ENCODE results near the gene SLC25A1.

The SLC25A1 gene

DNA sequence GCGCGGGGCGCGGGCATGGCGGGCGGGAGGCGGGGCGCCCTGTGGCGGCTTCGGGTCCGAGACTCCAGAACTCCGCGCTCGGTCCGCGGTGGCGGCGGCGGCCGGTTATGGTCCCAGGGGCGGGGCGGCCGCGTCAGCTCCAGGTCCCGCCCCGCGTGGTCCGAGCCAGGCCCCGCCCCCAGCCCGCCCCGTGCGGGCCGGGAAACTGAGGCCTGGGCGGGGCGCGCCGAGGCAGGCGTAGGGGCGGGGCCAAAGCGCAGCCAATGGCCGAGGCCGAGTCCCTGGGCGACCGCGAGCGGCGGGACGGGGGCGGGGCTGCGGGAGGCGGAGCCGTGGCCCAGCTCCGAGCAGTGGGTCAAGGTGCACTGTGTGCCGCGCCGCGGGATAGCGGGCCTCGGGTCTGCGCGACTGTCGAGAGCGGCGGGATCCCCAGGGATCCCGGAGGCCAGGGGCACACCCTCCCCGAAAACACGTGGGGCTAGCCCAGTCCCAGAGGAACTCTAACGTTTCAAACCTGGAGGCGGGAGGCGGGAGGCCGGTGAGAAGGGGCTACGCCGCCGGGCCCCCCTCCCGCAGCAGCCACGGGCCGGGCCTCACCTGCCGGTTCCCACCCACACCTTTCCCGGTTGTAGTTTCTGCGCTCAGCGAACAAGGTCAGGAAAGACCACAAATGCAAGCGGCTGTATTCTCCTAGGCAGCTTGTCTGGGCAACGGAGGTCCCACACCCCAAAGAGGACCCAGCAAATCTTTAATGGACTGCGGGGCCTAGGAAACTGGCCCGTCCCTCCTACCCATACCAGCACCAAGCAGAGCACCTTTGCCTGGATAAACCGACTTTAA, at the start of gene SLC25A1:
TSS of gene SLC25A1 (minus strand) at position 80 of the 840 bp plus-strand sequence. CDS start at position 17, 63 bp downstream.
- DNase-seq (ENCODE audit: low read depth in 2 of 2) = peak; percentile 60 to 73

DNA sequence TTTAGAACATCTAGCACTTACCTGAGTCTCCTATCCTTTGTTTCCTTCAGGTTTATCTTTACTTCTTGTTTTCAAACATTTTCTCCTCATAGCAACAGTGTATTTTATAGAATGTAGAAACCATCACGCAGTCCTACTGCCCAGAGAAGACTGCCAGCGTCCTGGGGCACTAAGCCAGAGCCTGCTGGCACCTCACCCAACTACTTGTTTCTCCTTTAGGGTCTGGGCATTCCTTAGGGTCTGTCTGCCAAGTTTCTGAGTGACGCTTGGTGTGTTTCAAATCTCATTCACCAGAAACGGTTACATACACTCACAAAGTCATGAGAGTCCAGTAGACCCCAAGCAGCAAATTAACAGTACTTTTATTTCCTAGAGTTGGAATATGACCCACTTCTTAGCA, 49.6 kb upstream of the SLC25A1 start:
- DNase-seq (ENCODE audit: low read depth in 2 of 2) = no peak

DNA sequence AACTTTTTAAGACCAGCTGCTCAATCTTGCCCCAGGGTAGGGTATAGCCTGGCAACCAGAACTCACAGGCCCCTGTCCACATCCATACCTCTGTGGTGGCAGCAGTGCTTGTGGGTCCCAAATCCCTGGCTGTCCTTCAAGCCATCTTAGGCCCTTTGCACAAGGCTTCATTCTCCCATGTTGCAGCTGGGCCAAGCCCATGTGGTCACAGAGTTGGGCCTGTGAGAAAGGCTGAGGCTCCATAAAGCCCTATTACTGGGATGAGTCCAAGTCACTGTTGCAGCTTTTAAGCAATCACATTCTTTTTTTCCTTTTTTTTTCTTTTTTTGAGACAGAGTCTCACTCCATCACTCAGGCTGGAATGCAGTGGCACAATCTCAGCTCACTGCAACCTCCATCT, 47.9 kb upstream of the SLC25A1 start:
- DNase-seq (ENCODE audit: low read depth in 2 of 2) = no peak

DNA sequence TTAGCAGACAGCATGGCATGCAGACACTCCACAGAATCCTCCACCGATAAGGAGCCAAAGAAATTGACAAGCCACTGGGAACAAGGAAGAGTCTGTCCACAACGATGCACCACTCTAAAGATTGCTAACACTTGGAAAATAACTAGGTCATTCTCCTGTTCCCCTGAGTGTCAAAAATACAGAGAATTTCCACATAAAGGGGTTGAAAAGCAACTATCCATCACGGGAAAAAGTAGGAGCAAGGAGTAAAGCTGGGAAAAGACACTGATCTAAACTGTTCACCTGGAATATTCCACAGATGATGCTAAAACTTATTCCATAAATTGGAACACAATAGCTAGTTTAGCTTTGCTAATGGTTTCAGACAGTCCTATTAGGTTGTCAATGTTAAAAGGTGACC, 47.0 kb upstream of the SLC25A1 start:
- no peak for DNase-seq (ENCODE audit: low read depth in 2 of 2)

DNA sequence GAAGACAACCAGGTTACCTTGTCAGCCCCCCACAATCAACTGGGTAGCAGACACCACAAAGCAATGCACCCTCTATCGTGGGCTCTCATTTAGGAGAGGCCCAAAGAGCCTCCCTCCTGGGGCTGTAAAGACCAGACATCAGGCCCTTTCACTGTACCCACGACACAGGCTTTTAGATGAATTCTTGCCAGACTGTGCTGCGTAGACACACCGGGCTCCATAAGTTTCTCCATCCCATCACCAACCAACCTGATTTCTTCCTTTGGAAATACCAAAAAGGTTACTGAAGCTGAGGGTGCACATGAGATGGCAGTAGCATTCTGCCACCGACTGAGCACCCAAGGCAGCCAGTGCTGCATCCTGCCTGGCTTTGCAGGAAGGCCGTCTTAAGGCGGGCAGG, 46.4 kb upstream of the SLC25A1 start:
- no peak for DNase-seq (ENCODE audit: low read depth in 2 of 2)

DNA sequence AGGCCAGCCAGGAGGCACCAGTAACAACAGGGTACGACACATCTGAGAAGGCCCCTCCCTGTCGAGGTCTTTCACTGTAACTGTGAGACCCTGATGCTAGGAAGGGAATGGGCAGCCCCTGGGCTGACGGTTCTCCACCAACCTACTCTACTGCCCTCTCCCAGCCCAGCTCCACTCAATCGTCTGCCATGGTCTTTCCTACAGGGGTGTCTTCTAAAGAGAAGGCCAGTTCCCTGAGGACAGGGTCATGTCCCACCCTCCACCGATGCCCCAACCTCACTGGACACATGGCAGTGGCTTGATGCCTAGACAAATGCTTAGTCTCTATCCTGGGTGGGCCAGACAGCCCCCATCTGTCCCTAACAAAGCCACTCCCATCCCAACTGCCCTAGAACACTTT, 46.0 kb upstream of the SLC25A1 start:
- no peak for DNase-seq (ENCODE audit: low read depth in 2 of 2)

DNA sequence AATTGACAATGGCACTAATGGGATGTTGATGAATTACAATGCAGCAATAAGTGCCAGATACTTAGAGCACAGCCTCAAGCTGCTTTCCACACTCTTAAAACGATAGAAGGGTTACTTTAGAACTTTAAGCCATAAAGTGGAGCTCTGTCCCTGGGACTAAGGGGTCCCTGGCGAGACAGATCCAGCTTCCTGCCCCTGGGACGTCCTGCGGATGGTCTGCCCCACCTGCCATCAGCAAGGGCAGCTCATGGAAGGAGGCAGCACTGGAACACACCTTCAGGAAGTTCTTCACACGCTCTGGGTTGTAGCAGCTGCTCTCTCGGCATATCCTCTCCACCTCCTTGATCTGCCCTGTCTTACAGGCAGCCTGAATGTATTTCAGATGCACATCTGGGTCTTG, 45.1 kb upstream of the SLC25A1 start:
- DNase-seq (ENCODE audit: low read depth in 2 of 2) = no peak

DNA sequence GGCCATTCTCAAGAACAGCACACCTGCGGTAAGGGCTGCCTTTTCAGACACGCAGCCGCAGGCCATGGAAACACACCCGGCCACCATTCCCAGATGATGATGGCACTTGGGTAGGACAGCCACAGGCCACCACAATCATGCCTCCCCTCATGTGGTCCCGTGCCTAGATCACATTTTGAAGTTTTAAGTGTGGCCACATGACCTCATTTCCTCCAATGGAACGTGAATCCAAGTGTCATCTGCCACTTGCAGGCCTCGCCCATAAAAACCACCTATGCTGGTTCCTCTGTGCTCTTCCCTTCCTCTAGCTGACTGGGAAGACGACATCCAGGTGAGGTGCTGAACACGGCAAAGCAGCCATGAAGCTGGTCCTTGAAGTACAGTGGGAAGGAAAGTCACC, 44.6 kb upstream of the SLC25A1 start:
- DNase-seq (ENCODE audit: low read depth in 2 of 2) = no peak

DNA sequence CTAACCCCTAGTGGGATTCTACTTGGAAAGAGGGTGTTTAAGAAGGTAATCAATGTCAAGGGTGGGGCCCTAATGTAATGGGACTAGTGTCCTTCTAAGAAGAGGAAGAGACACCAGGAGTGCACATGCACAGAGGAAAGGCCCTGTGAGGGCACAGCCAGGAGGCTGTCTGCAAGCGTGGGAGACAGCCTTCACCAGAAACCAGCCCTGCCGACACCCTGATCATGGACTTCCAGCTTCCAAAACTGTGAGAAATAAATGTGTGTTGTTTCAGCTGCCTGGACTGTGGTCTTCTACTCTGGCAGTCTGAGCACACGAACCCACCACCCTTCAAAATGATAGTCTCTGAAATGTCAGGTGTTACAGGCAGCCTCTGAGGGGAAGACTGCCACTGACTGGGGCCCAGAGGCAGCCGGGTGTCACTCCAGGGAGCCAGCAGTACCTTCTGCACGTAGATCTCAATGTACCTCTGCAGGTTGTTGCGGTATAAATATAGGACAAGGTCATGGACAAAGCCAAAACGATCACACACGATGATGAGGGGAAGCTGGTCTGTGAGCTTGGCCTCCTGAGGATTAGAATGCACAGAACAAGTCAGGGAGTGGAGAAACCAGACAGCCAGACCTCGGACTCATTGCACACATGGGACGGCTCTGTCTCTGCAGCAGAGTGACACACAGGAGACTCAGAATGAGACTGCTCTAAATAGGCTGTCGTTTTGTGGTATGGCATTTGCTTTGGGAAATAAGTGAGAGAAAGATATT, 43.9 kb upstream of the SLC25A1 start:
- no peak for DNase-seq (ENCODE audit: low read depth in 2 of 2)

DNA sequence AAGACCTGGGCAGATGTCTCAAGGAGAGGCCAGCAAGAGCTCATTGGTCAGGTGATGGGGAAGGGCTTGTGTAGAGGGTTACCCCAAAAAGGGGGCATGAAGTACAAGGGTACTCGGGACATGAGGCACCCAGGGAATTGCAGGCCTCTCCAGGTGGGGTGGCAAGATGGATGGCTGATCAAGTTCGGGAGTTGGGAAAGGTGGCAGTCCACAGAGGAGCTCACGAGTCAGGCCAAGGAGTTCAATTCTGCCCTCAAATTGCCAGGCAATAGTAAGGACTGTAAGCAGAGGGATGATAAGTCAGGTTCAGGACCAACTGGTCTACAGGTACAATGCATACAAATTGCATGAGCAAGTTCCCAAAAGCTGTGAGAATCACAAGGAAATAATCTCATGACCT, 42.3 kb upstream of the SLC25A1 start:
- no peak for DNase-seq (ENCODE audit: low read depth in 2 of 2)

DNA sequence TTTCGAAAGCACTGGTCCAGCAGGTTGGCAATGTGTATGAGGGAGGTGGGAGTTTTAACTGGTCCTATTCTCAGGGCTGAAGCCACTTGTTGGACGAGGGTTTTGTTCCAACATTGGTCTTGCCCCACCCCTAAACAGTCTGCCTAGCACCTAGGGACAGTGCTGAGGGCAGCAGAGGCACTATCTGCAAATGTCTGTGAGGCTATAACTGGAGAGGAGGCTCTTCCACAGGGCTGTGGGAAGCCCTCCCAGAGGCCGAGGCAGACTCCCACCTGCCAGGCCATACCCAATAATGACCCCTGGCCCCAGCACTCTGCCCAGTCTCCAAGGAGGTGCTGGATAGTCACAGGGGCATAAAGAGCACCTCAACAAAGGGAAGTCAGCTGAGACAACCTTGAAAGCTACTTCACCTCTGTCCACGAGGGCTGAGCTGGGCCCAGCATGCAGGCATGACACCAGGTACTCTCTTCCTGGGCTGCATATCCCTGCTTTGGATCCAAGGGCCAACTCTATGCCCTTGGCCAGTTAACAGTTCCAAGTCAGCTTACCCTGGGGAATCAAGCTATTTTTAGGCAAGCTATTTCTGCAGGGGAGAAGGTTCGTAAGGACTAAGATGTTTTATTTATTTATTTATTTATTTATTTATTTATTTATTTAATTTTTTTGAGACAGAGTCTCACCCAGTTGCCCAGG, 40.2 kb upstream of the SLC25A1 start:
- DNase-seq (ENCODE audit: low read depth in 2 of 2) = no peak

DNA sequence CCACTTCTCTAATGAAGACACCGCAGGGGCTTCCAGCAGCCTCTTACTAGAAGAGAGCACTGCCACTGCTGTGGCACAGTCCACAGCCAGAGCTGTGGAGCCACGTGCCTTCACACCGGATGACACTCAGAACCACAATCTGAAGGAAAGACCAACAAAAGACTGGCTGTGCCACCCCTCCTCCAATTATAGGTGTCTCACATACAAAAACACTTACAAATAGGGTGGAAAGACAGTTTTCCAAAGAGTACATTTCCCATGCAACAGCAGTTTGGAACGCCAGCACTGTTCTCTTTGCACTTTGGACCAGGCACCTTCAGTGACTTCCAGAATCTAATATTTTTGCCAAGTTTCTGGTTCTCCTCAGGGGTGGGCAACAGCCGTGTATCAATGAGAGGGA, 38.0 kb upstream of the SLC25A1 start:
- DNase-seq (ENCODE audit: low read depth in 2 of 2) = no peak

DNA sequence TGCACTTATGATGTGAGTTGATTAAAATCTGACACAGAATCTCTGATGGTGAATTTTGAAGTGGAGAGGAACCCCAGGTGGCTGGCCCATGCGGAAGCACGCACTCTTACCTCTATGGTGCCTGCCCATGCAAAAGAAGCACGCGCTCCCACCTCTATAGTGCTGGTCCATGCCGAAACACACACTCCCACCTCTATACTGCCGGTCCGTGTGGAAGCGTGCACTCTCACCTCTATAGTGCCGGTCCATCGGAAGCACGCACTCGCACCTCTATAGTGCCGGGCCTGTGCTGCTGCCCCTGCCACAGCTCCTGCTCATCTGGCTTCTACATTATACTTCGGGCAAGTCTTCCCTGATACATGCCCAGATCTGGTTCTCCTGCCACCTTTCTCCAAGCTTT, 36.8 kb upstream of the SLC25A1 start:
- DNase-seq (ENCODE audit: low read depth in 2 of 2) = no peak

DNA sequence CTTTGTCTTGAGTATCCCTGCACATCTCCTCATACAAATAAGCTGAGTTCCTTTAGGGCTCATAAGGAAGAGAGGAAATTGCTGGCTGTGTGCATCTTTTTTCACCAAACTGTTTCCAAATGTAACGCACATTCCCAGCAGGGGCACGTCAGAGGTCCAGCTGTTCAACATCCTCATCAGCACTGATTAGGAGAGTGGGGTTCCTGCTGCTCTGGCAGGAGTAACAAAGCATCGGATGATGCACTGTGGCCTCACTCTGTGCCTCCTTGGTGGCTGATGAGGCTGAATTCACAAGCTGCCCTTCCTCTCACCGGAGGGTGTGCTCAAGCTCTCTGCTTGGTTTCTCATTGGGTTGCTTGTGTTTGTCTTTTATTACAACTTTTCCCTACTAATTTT, 35.5 kb upstream of the SLC25A1 start:
- no peak for DNase-seq (ENCODE audit: low read depth in 2 of 2)

DNA sequence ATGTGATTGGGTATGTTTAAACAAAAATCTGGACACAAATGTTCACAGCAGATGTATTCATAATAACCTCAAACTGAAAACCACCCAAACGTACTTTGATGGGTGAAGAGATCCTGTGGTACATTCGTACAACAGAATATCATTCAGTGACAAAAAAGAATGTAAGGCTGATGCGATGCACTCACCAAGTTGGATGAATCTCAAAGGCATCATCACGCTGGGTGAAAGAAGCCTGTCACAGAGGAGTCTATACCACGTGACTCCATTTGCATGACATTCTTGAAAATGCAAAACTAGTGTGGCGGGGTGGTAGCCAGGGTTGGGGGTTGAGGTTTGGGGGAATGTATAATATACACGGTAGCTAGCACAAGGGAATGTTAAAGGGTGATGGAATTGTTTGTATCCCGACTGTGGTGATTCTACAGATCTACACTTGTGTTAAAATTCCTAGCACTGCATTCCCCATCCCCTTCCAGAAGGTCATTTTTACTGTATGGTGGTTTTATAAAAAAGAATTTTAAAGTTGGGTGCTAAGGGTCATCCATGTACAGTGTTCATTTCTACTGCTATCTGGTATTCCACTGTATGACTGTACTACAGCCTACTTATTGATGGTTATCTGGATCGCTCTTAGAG, 35.0 kb upstream of the SLC25A1 start:
- DNase-seq (ENCODE audit: low read depth in 2 of 2) = no peak

DNA sequence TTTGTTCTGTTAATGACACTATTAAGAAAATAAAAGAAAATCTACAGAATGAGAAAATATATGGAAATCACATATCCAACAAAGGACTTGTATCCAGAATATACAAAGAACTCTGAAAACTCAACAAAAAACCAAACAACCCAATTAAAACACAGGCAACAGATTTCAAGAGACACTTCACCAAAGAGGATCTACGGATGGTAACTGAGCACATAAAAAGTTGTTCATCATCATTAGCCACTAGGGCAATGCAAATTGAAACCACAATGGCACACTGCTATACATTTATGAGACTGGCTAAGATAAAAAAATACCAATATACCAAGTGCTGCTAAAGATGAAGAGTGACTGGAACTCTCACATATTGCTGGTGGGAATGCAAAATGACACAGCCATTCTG, 34.5 kb upstream of the SLC25A1 start:
- DNase-seq (ENCODE audit: low read depth in 2 of 2) = no peak

DNA sequence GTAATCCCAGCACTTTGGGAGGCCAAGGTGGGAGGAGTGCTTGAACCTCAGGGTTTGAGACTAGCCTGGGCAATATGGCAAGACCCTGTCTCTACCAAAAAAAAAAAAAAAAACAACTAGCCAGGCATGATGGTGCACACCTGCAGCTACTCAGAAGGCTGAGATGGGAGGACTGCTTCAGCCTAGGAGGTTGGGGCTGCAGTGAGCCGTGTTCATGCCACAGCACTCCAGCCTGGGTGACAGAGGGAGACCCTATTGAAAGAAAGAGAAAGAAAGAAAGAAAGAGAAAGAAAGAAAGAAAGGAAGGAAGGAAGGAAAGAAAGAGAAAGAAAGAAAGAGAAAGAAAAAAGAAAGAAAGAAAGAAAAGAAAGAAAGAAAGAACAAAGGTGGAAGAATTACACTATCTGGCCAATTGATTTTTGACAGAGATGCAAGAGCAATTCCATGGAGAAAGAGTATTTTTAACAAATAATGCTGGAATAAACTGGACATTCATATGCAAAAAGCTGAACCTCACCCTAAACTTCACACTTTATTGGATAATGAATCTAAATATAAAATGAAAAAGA, 33.9 kb upstream of the SLC25A1 start:
- no peak for DNase-seq (ENCODE audit: low read depth in 2 of 2)

DNA sequence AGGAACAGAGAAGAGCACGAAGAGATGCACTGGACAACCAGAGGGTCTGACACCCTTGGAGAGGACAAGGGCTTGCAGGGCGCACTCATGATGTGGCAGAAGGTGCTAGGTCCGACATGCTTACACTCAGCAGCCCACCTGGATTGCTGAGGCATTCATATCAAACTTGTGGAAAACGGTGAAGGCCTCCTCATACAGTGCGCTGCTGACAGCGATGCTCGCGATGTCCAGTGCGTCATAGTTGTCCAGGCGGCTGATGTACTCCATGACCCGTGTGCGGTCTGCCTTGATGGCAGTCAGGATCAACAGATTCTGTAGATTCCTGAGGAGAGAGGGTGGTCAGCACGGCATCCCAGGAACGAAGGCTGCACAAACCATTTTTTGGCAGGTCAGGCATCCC, 31.7 kb upstream of the SLC25A1 start:
- no peak for DNase-seq (ENCODE audit: low read depth in 2 of 2)

DNA sequence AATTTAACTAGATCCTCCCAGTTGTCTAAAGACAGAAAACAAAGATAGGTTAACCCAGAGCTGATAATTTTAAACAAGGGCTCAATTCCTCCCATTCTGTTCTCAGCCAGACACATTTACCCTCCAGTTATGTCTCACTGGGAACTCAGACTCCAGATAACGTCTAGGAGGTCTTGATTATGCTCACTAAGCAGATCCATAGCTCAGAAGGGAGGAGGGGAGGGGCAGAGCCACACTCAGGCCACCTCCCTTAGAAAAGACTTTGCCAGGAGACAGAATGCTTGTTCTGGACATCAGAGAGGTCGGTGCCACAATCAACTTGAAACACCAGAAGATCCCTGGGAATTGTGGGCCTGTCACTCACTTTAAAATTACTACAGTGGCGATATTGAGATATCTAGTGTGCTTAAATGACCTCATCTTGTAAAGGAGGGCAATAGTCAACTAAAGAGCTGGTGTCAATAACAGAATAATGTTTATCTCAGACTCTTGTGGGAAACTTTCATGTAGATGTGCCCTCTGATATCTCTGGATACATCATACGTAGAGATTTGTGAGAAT, 29.8 kb upstream of the SLC25A1 start:
- no peak for DNase-seq (ENCODE audit: low read depth in 2 of 2)

DNA sequence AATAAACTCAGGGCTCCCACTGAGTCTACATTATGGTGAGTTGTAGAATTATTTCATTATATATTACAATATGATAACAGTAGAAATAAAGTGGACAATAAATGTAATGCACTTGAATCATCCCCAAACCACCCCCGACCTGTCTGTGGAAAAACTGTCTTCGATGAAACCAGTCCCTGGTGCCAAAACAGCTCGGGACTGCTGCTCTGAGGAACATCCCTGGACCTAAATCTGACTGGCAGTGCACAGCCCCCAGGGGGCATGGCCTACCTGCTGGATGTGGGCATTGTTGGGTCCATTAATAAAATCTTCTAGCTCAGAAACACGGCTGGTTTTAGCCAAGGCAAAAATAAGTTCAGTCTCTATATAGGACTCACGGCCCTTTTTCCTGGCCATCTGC, 29.3 kb upstream of the SLC25A1 start:
- no peak for DNase-seq (ENCODE audit: low read depth in 2 of 2)

DNA sequence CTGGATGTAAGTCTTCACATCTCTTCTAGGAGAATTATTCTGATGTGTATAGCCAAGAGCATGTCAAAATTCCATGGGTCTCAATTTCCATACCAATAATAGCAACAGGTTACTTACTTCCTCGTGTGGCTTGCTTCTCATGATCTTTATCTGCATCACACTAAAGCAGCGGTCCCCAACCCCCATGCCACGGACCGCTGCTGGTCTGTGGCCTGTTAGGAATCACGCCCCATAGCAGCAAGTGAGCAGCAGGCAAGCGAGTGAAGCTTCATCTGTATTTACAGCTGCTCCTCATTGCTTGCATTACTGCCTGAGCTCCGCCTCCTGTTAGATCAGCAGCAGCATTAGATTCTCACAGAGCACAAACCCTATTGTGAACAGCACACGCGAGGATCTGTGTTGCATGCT, 28.9 kb upstream of the SLC25A1 start:
- DNase-seq (ENCODE audit: low read depth in 2 of 2) = no peak

DNA sequence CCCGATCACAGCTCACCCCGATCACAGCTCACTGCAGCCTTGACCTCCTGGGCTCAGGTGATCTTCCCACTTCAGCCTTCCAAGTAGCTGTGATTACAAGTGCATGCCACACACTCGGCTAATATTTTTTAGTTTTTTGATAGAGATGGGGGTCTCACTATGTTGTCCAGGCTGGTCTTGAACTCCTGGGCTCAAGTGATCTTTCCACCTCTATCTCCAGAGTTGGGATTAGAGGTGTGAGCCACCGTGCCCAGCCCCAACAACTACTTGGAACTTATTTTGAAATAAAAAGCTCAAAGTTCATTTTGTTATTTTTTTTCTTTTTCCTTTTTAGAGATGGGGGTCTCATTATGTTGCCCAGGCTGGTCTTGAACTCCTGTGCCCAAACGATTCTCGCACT, 27.8 kb upstream of the SLC25A1 start:
- DNase-seq (ENCODE audit: low read depth in 2 of 2) = no peak
